Heart left ventricle (tissue), 13 donors: ENCODE results near the gene SPAM1.

Experiments used
- CTCF ChIP-seq, 12 donors: fragments of 200-600 bp; sonication (generic) in 4 of 12; IDR thresholded peaks; one replicate each; pipeline versions ENCODE4 v1.5.0 to v1.8.0; 2018 to 2022; ENCODE audit warnings: antibody characterized with exemption in 12 of 12, mild to moderate bottlenecking in 5 of 12
- POLR2A ChIP-seq, 2 donors: fragments of 450-650 bp; IDR thresholded peaks; one replicate each; pipeline ENCODE4 v1.6.1; 2017; ENCODE audit warnings: antibody characterized with exemption in 2 of 2, mild to moderate bottlenecking in 2 of 2, moderate library complexity in 2 of 2
- donor health status: ischemic (EF 13 %, LVEDD 7.1; RV severe dilation, severe dysfunction).
- donor health status: DM: no; HTN: yes; CAD: no.
- donor health status: DM: no; HTN: no; CAD: no.
- donor health status: ischemic (EF 25% LVEDD 6.9; RV normal size, moderate dysfunction).
- donor health status: ischemic (EF 25% LVEDD 5.7; RV mildly dilated, moderate dysfunction).
- donor health status: ischemic (EF 35%, LVEDD 5.7; RV mildly dilated, moderate dysfunction).
- donor health status: nonischemic (EF 11% LVEDD 7.7; RV severe dilation, severe dysfunction).
- donor health status: DM: yes; HTN: yes; CAD: no.
- donor health status: PGD.
- donor health status: ischemic (EF 29% LVEDD 5.4; RV normal size, mild dysfunction).
- donor health status: nonischemic (EF 23%, LVEDD 6.1; RV moderate dilation, normal function).

DNA sequence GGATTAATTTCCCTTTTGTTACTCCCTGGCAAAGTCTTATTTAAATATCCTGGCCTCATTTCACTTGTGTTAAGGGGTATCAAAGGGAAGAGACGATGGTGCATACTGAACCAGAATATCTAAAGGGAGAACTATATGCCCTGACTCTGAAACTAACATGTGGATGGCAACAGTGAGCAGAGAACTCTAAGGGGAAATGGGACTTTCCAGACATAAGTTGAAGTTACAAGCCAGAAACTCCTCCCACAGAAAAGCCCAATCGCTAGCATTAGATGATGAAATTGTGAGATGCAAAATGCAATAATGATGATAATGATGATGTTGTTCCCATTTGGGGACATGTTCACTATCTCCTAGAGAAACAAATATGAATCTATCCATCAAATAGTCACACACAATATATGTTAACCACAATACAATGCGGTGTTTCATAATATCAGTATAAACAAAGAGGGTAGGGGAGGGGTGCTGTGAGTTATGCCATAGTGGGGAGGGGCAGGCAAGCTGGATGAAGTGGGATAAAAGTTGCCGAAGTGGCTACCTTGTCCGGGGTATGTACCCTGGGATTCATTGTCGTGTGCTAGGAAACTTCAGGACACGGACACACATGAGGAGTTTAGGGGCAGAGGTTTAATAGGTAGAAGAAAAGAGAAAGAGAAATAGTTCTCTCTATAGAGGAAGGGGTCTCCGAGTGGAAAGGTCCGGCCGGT is 70.7 kb downstream of the SPAM1 start:
- TF ChIP-seq POLR2A (IDR thresholded peaks at IDR 0.05) = no peak
- no peak for TF ChIP-seq CTCF (IDR thresholded peaks at IDR 0.05)
